COLO668 (cell line): Measurements from ENCODE around the gene NGB.

Experiments
- DNase-seq: peaks from one replicate; lab custom pipeline; 2025; ENCODE audit not compliant: unreplicated experiment; lab: John Stamatoyannopoulos, UW

Gene NGB

DNA sequence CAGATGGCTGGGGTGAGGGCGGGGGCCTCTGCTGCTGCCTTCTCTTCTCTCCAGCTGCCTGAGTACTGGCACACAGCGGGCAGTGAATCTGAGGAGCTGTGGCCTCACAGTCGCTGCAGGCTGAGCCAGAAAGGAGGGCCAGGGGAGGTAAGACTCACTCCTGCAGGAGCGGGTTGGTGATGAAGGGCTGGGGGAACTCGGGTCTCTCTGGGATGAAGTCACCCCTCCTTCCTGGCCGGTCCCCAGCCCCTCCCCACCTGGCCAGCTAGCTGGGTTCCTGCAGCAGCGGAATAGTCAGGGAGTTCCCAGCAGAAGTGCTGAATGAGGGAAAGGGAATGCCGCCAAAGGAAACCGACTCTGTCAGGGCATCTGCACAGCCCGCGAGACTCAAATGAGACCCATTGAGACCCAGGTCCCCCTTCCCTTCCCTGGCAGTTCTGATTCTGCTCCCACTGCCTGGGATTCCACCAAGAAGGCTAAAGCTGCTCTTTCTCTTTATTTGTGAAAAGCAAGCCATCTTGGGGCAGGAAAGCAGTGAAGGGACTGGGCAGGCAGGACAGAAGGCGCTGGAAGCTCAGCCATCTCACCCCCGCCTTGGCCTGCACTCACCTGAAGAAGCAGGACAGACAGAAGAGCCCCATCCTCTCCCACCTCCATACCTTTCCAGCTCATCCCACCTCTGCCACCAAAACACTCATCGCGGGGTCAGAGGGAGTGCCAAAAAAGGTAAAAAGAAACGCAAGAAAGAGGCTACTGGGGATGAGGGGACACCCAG, 5.3 kb downstream of the NGB start:
- no peak for DNase-seq

DNA sequence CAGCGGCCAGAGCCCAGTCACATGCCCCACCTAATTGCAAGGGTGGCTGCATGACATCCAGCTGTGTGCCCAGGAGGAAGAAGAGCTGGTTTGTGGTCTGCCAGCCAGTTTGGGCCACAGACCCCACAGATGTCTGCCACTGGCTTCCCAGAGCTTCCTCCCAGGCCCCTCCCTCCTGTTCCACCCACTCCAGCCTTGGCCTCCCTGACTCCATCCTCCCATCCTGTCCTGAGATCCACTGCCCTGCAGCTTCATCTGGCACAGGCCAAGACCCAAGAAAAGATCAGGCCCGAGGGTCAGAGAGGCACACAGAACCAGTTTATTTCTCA, 5.9 kb downstream of the NGB start:
- DNase-seq: no peak

DNA sequence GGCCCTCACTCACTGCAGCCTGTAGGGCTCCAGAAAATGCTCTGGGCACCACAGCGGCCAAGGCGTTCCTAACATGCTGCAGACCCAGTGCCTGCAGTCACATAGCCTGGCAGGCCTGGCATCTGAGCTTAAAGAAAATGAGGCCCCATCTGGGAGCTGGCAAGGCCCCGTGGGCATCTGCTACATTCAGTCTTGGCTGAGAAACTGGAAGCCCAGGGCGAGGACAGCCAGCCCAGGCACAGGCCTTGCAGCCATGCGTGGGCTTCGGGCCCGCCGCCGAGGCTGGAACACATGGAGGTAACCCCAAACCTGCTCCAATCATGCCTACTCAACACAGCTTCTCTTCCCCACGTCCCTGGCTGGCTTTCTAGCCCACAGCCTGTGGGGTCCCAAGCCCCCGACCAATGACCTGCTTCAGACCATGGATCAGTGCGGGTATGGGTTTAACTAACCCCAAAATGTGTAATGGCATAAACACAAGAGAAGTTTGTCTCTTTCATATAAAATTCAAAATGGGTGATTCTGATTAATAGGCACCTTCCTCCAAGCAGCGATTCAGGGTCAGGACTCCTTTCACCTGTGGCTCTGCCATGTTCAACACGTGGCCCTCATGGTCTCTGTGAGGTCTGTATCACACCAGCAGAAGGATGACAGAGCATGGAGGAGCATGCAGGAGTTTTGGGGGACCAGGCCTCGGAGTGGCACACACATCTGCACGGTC, 6.4 kb downstream of the NGB start:
- DNase-seq: no peak

DNA sequence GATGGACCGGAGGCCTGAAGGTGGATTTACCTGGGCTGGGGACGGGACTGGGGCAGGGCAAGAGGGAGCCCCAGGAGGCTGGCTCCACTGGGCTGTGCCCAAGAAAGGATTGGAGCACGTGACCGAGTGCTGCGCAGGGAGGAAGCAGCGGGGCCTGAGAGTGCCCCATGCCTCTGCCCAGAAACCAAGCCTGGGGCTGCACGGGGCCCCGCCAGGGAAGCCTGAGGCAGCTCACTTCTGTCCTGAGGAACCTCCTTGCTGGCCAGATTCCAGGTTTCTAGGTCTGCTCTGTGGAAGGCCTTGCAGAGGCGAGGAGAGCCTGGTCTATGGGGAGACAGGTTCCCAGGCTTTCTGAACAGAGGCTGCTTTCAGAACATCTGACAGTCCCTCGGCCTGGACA, 10.4 kb downstream of the NGB start:
- no peak for DNase-seq

DNA sequence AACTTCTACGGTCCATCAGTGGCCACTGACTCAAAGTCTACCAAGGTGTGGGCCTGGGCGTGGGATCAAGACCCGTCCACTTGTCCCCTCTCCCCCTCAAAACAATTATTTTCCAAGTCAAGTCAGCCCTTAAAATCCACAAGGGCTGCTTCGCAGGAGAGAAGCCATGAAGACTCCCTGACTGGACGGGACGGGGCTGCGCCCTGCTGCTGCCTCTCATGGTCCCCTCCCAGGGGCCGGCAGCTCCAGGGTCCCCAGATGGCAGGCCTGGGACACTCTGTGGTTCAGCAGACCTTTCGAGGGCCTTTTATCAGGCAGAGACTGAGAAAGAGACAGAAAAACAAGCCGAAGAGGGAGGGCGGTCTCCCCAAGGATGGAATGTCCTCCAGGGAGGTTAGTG, 10.8 kb downstream of the NGB start:
- DNase-seq: no peak

DNA sequence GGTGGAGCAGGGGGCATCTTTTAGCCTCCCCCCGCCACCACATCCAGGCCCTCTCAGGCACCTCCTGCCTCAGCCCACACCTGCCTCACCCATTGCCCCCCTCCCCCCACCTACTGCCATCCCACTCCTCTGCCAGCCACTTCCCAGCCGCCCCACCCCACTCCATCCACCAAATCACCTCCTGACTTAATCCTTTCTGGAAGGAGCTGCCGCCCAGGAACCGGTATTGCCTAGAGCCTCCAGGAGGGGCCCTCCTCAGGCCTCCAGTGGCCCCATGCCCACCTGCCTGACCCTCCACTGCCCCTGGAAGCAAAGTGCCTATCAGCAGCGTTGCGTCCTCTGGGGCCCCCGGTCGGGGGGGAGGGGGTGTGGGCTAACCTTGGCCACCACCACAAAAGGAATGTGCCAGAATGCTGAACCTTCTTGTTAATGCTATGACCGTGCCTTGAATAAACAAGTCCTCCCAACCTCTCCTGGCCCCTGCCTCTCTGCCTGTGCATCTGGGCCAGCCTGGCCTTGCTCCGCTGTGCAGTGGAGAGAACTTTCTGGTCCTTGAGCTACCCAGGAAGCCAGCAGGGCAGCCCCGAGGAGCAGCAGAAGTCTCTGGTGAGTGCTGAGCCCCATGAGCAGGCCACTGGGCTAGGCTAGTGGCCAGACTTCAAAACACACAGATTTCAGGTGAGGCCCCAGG, 11.8 kb downstream of the NGB start:
- DNase-seq: no peak

DNA sequence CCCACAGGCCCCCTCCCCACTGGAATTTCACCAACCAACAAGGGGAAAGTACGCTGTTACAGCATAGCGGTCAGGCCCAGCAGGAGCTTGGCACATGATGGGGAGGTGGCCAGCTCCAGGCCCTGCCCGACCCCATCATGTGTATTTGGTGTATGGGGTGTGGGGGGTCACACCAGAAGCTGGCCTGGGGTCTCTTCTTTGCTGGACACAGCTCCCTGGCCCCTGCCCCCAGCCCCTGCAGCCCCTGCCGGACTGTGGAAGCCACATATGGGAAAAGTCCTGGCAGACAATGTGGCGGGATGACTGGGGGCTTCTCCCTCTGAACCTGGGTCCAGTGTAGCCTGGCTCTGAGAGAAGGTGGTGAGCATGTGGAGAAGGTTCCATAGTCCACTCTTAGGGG, 12.4 kb downstream of the NGB start:
- no peak for DNase-seq

DNA sequence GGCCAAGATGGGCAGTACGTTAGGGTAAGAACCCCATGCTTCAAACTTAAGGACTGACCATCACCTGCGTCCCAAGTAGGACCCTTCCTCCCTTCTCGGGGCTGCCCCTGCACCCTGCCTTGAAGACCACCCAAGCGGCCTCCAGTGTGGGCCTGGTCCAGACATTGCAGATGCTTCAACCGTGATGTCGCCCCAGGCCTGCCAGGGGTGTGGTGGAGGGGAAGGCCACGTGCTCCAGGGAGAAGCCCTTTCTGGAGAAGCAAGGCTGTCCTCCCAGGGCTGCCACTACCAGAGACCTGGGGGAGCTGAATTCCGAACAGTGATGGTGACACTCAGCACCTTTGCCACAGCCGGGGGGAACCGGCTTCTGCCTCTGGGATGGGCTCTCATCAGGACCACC, 13.3 kb downstream of the NGB start:
- DNase-seq: no peak

DNA sequence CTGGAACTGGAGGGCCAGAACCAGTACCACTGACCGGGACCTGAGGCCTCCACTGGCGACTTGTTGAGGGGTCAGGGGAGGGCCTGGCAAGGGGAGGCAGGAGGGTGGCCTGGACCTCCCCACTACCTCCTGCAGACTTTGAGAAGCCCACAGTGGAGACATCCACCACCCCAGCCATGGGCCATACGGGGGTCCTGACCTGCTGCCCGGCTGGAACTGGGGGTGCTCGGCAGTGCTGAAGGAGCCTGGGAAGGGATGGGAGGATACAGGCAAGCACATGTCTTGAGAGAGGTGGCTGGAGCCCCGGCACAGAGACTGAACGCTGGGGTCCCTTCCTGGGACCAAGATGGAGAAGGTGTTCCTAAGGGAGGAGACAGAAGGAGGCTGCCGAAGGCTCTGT, 14.3 kb downstream of the NGB start:
- DNase-seq: no peak

DNA sequence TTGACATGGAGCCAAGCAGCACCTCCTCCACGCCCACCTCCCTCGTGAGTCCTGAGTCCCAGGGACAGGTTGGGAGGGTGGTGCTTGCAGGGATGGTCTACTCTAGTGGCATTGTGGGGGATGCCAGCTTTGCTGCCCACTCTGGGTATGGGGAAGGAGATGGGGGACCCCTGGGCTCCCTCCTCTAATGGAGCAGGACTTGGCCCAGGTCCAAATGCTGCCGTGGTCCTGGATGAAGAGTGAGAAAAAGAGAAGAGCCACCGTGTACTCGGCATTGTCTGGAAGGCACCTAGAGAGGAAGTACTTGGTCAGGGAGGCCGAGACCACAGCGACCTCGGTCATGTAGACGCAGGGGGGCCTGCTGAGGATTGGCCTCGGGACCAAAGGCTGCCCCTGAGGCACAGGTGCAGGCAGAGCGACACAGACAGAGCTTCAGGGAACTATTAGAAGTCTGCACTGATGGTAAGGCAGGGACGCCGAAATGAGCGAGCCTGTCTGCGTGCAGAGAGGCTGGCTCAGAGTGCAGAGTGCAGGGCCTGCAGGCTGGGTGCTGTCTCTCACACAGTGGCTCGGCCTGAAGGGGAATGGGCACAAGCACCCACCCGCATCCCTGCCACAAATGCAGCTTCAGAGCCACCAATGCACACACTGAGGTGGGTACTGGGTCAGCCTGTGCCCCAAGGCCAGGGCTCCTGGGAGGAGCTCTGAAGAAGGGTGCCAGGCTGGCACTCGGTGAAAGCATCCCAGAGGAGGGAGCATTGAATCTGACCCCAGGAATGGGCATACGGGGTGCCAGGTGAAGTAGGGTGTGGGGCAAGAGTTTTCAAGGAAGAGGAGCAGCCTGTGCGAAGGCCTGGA, 17.4 kb downstream of the NGB start:
- no peak for DNase-seq

DNA sequence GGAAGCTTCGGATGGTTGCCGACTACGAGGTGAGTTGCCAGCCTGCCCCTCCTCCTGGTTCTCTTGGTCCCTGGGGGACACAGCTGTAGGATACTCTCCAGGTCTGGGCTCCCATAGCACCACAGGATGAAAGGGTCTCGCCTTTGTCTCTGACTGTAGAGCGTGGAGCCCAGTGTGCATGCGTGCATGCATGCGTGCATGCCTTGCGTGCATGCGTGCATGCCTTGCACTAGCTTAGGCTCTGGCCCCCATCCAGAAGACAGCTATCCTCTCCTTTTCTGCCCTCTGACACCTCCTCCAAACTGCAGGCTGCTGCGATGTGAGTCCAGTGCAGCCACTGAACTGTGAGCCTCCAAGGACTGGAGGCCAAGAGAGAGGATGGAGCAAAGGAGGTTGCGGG, 19.1 kb downstream of the NGB start:
- no peak for DNase-seq

DNA sequence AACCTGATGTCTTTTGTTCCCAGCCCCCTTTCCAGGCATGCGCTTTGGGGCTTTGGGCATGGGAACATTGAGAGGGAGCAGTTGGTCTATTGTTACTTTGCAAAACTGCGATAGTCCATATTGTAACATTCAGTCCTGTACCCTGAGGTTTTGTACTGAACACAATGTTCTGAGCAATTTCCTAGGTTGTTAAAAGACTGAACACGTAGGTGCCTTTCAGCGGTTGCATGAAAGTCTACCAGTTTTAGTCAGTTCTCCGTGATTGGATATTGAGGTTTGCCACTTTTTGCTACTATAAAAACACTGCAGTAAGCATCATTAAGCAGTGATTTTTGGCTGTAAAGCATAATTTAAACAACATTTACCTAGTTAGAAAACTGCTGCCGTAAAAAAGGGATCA, 20.1 kb downstream of the NGB start:
- DNase-seq: no peak

DNA sequence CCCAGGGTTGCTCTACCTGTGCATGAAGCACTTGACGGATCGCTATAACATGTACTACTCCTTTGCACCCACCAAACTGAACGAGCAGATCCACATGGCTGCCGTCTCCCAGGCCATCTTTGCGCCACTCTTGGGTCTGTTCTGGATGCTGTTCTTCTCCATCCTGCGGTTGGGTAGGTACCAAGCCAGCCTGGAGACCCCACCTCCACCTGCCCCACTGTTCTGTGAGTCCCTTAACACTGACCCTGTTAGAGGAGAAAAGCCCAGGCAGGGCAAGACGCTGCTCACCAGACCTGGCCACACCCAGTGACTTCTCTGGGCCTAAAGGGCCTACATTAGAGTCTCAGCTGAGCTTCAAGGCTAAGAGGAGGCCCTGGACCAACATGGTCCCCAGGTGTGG, 21.7 kb downstream of the NGB start:
- DNase-seq: no peak

DNA sequence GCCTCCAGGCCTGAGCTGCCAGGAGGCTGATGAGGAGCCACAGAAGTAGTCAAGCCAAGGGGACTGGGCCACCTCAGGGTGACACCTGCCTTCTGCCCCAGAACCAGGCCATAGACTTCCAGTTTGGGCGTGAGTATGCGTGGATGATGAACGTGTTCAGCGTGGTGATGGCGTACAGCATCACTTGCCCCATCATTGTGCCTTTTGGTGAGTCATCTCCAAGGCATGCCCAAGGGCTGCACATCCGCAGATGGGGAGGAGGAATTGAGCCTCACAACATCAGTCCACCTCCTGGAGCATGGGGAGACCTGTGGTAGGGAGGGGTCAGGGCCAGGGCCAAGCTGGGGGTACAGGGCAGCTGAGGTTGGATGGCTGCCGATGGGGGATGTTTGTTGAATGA, 22.3 kb downstream of the NGB start:
- DNase-seq: no peak

DNA sequence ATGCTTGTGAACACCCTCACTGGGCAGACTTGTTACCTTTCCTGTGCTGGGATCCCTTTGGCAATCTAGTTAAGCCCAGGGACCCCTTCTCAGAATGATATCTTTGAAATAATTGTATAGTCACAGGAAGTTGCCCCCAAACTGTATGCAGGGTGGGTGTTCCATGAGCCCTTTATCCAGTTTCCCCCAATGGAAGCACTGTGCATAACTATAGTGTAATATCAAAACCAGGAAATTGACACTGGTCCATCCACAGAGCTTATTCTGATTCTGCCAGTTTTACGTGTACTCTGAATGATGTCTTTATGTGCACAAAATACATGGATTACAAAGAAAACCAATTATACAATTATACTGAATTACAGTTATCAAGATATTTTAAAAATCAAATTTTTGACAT, 24.2 kb downstream of the NGB start:
- DNase-seq: no peak

DNA sequence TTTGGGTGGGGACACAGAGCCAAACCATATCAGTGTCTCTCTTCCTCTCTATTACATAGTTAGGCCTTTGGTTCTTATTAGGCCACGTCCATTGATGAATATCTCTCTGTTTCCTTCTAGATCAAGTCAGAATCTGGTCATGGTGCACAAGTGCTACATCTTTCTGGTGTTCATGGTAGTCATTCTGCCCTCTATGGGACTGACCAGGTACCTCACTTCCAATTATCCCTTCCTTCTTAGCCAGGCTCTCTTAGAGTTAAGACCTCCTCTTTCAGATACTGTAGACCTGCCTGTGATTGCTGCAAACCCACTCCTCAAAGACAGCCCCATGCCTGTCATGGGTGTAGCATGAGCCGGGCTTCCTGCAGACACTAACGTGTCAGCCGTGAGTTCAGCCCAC, 25.2 kb downstream of the NGB start:
- no peak for DNase-seq

DNA sequence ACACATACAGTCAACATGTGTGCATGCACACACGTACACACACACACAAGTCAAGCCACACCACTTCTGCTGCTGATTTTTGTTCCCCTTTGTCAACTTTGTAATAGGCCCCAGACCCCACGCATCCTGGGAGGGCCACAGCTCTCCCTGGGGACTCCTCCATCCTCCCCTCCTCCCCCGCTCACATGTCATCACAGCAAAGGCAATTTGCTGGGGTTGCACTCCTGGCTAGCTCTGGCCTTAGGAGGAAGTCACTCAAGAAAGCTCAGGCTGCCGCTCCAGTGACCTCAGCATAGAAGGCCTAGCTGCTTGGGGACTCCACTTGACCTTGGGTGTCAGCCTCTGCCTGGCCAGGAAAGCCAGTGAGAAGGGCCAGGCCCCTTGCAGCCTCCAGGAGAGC, 27.2 kb downstream of the NGB start:
- no peak for DNase-seq

DNA sequence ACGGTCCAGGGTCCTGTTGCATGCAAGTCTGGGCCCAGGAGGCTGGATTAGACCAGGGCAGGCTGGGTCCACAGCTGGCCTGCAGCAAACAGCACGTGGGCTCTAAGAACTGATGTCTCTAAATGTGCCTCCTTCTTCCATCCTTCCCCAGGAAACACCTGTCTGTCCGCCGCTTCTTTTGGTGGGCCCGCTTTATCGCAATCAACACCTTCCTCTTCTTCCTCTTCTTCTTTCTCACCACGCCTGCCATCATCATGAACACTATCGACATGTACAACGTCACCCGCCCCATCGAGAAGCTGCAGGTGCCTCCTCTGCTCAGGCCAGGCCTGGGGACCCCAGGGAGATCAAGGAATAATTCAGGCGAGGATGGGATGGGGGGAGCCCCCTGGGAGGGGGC, 28.3 kb downstream of the NGB start:
- no peak for DNase-seq

DNA sequence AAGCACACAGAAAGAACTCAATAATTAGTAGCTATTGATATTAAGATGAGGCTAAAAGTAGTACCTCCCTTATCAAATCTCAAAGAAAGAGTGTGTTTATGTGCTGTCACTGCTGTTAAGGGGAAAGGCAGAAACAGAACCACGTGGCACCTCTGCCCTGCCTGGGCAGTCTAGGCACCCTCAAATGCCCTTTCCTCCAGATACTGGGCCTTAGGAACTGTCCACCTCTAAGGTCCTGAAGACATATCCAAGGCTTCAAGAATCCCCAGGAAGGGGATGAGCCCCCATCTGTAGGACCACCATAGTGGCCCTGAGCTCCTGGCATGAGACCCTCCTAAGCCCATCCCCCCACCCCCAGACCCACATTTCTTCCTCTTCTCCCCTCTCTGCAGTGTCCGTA, 29.1 kb downstream of the NGB start:
- DNase-seq: no peak

DNA sequence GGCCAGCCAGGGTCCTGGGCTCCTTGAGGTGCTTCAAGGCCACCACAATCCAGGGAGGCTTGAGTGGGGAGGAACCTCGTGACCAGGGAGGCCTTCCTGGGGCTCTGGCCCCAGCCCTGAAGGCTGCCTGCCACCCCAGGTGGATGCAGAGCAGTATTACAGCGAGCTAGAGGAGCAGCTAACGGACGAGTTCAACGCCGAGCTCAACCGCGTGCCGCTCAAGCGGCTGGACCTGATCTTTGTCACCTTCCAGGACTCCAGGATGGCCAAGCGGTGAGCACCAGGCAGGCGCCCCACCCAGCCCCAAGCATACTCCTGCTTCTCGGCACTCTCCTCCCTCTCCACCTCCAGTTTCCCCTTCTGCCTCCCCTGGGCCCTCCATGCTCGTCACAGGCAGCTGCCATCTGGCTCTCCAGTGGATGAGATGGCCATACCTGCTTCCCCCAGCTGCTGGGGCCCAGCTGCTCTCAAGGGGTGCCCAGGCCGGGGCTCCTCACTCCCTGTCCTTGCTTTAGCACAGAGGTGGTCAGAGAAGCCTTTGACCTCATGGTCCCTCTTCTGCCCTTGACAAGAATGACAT, 30.6 kb downstream of the NGB start:
- no peak for DNase-seq

DNA sequence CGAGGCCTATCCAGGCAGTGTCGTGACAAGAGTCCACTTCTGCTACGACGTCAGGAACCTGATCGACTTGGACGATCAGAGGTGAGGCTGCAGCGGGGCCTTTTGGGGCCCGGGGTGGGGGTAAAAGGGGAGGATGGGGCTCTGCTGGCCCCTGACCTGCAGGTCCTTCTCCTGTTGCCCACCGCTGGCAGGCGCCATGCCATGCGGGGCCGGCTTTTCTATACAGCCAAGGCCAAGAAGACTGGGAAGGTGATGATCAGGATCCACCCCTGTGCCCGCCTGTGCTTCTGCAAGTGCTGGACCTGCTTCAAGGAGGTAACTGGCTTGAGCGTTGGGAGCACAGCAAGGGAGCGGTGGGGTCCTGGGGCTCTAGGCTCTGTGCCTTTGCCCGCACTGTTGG, 31.6 kb downstream of the NGB start:
- no peak for DNase-seq
